ENCODE results near the gene RCAN2.

- no peak for TF ChIP-seq ESRRG (CRISPR knock-in tag; IDR thresholded peaks at IDR 0.05)
- TF ChIP-seq SNAI2 (CRISPR knock-in tag; IDR thresholded peaks at IDR 0.05), result no peak
- no peak for TF ChIP-seq ZNF565 (CRISPR knock-in tag; conservative IDR thresholded peaks at IDR 0.05; ENCODE audit: low read depth)
- no peak for TF ChIP-seq TOX (CRISPR knock-in tag; IDR thresholded peaks at IDR 0.05; ENCODE audit: borderline replicate concordance)
- TF ChIP-seq ZC3H10 (CRISPR knock-in tag; IDR thresholded peaks at IDR 0.05), result no peak
- no peak for TF ChIP-seq PPARA (CRISPR knock-in tag; IDR thresholded peaks at IDR 0.05; ENCODE audit: borderline replicate concordance)
- no peak for TF ChIP-seq CREB5 (CRISPR knock-in tag; IDR thresholded peaks at IDR 0.05; ENCODE audit: low read depth)
- TF ChIP-seq POU6F1 (CRISPR knock-in tag; IDR thresholded peaks at IDR 0.05; ENCODE audit: borderline replicate concordance, low read depth), result no peak
- no peak for TF ChIP-seq CSRNP3 (CRISPR knock-in tag; IDR thresholded peaks at IDR 0.05)
- TF ChIP-seq PATZ1 (CRISPR knock-in tag; IDR thresholded peaks at IDR 0.05; ENCODE audit: borderline replicate concordance), result no peak
- no peak for TF ChIP-seq ZNF8 (CRISPR knock-in tag; IDR thresholded peaks at IDR 0.05)
- TF ChIP-seq ARNTL (CRISPR knock-in tag; IDR thresholded peaks at IDR 0.05; ENCODE audit: borderline replicate concordance, low read depth), result no peak
Measured at GRCh38 chr6:46274502-46274901, 216.7 kb downstream of the RCAN2 start.

All from SK-N-SH treated with all-trans-retinoic acid at 6 μM for 48 hours (cell line).